Uterus (tissue), 2 donors: ENCODE measurements around the gene FAM162A.

Experiments used
- CTCF ChIP-seq, 4 experiments: fragments of 200-600 bp in 2 of 4; fragments of 450-650 bp in 2 of 4; sonication (generic) in 2 of 4; IDR thresholded peaks; one replicate each; pipeline ENCODE4 v1.5.1; 2016 to 2019; ENCODE audit warnings: antibody characterized with exemption in 4 of 4, mild to moderate bottlenecking in 2 of 4, moderate library complexity in 1 of 4
- POLR2A ChIP-seq, 2 donors: fragments of 450-650 bp; IDR thresholded peaks; one replicate each; pipeline ENCODE4 v1.6.1; 2016; ENCODE audit warnings: antibody characterized with exemption in 2 of 2, mild to moderate bottlenecking in 1 of 2, moderate library complexity in 1 of 2

DNA sequence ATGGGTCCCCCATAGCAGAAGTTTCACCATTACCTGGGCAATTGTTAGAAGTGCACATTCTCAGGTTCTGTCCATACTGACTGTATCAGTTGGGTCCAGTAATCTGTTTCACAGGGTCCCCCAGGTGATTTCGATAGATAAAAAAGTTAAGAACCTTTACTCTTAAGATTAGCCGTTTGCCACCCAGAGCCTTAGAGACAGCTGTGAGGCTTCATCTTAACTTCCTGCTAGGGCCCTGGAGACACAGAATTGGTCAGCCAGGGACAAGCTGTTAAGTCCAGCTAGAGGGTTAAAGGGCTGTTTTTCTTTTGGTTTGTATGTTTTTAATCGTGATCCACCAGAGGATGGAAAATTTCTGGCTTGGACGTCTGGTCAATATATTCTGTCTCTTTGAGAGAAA lies 6.7 kb downstream of the FAM162A start:
- TF ChIP-seq POLR2A (IDR thresholded peaks at IDR 0.05) (no peak), CTCF (IDR thresholded peaks at IDR 0.05) (no peak)
